DND-41 (cell line): Measurements from ENCODE around the gene GAGE2A.

Experiments used
- ATAC-seq: fragments of 200-7000 bp; cut with Tn5 transposase; 3 replicates; pipeline ENCODE4 v1.9.1; 2021; ENCODE audit warnings: low read depth; ENCODE audit not compliant: insufficient read depth
- DNase-seq: peaks from one replicate; pipeline ENCODE4 v3.0.0-alpha.2; 2020
- H2AFZ ChIP-seq: 2 replicates; pipeline ENCODE4 v1.6.0; 2012; ENCODE audit warnings: low read depth, low read length
- H3K27ac ChIP-seq: 2 replicates; pipeline ENCODE4 v1.5.1; 2012; ENCODE audit warnings: low read length, inconsistent platforms
- H3K27me3 ChIP-seq: fragments of 200-600 bp; sonication (generic); 2 replicates; pipeline ENCODE4 v1.6.0; 2012; ENCODE audit warnings: low read length, mild to moderate bottlenecking, inconsistent platforms; ENCODE audit not compliant: insufficient read depth, poor library complexity
- H3K36me3 ChIP-seq: 2 replicates; pipeline ENCODE4 v1.5.1; 2012; ENCODE audit warnings: low read length, inconsistent platforms; ENCODE audit not compliant: insufficient read depth
- H3K4me1 ChIP-seq: 2 replicates; pipeline ENCODE4 v1.5.1; 2012; ENCODE audit warnings: mild to moderate bottlenecking, low read length; ENCODE audit not compliant: insufficient read depth
- H3K4me2 ChIP-seq: 2 replicates; pipeline ENCODE4 v1.6.0; 2012; ENCODE audit warnings: mild to moderate bottlenecking, moderate library complexity, low read length, inconsistent platforms; ENCODE audit not compliant: insufficient read depth
- H3K4me3 ChIP-seq, 2 experiments: fragments of 200-600 bp in 1 of 2; shearing (Covaris generic) in 1 of 2; 2 replicates each; pipeline ENCODE4 v1.5.1; 2012 to 2016; ENCODE audit warnings: inconsistent platforms in 2 of 2, low read length in 2 of 2, mild to moderate bottlenecking in 2 of 2, low read depth in 1 of 2, moderate library complexity in 1 of 2
- H3K79me2 ChIP-seq: 2 replicates; pipeline ENCODE4 v1.6.0; 2012; ENCODE audit warnings: low read length, inconsistent platforms; ENCODE audit not compliant: insufficient read depth
- H3K9ac ChIP-seq: 2 replicates; pipeline ENCODE4 v1.6.0; 2012; ENCODE audit warnings: low read depth, mild to moderate bottlenecking, inconsistent platforms, low read length, moderate library complexity
- H3K9me3 ChIP-seq: 2 replicates; pipeline ENCODE4 v1.5.1; 2012; ENCODE audit warnings: low read length, moderate library complexity, mild to moderate bottlenecking, inconsistent platforms; ENCODE audit not compliant: insufficient read depth, severe bottlenecking
- H4K20me1 ChIP-seq: 2 replicates; pipeline ENCODE4 v1.6.0; 2012; ENCODE audit warnings: low read length; ENCODE audit not compliant: insufficient read depth
- CTCF ChIP-seq: IDR thresholded peaks from 2 replicates; pipeline ENCODE4 v1.5.1; 2012; ENCODE audit warnings: borderline replicate concordance, low read length, moderate library complexity, mild to moderate bottlenecking; ENCODE audit not compliant: poor library complexity, severe bottlenecking; ENCODE audit errors: extremely low read depth
- EZH2 ChIP-seq: IDR thresholded peaks from 3 replicates; pipeline ENCODE4 v1.6.1; 2012; ENCODE audit warnings: borderline replicate concordance, low read depth, mild to moderate bottlenecking, moderate library complexity, low read length, inconsistent platforms; ENCODE audit not compliant: severe bottlenecking

GAGE2A gene

GRCh38 chrX:49627086-49627777 lies 37.9 kb downstream of the GAGE2A start:
- no peak for TF ChIP-seq EZH2
- peak; percentile 24 for TF ChIP-seq CTCF
- no peaks in the 10 kb centered on the region for H3K9me3 ChIP-seq
- H3K27ac ChIP-seq = no peak overlapping the region
- no peaks in the 10 kb centered on the region for H3K4me1 ChIP-seq
- no peak overlapping the region for H3K4me3 ChIP-seq
- no peaks in the 10 kb centered on the region for H4K20me1 ChIP-seq
- H3K4me2 ChIP-seq = no peak overlapping the region
- H3K9ac ChIP-seq = no peak overlapping the region
- no peak for ATAC-seq
- no peak for DNase-seq
- H3K36me3 ChIP-seq = no peaks in the 10 kb centered on the region
- H3K27me3 ChIP-seq = no peaks in the 10 kb centered on the region
- no peaks in the 10 kb centered on the region for H3K79me2 ChIP-seq
- no peak overlapping the region for H2AFZ ChIP-seq

GRCh38 chrX:49644991-49645637 lies 55.8 kb downstream of the GAGE2A start:
- Histone ChIP-seq H3K4me3 (no peak overlapping the region), H3K27me3 (no peaks in the 10 kb centered on the region), H3K79me2 (no peaks in the 10 kb centered on the region), H3K9ac (no peak overlapping the region), H3K27ac (no peak overlapping the region), H3K9me3 (no peaks in the 10 kb centered on the region), H2AFZ (no peak overlapping the region), H3K4me1 (no peaks in the 10 kb centered on the region), H4K20me1 (no peaks in the 10 kb centered on the region), H3K36me3 (no peaks in the 10 kb centered on the region), H3K4me2 (no peak overlapping the region)
- DNase-seq (no peak), ATAC-seq (no peak)
- TF ChIP-seq CTCF (no peak), EZH2 (no peak)
